WI38 (cell line): ENCODE results near the gene IRS1.

Experiments
- H3K4me3 ChIP-seq: 2 replicates; pipeline ENCODE4 v1.5.1; 2011; ENCODE audit warnings: low read depth, mild to moderate bottlenecking, control low read depth, low read length
- CTCF ChIP-seq: IDR thresholded peaks from 2 replicates; pipeline ENCODE4 v1.5.1; 2012; ENCODE audit warnings: low read depth, mild to moderate bottlenecking, control low read depth, low read length

The IRS1 gene

GRCh38 chr2:226705965-226706364, 93.7 kb downstream of the IRS1 start:
- H3K4me3 ChIP-seq: no peak overlapping the region
- TF ChIP-seq CTCF: no peak

- TF ChIP-seq CTCF: no peak
- H3K4me3 ChIP-seq: no peak overlapping the region
Observed at GRCh38 chr2:226705133-226705886, 94.3 kb downstream of the IRS1 start.

GRCh38 chr2:226703514-226703913, 96.1 kb downstream of the IRS1 start:
- no peak overlapping the region for H3K4me3 ChIP-seq
- no peak for TF ChIP-seq CTCF

GRCh38 chr2:226702376-226702775, 97.2 kb downstream of the IRS1 start:
- no peak overlapping the region for H3K4me3 ChIP-seq
- TF ChIP-seq CTCF: no peak

GRCh38 chr2:226701052-226701451, 98.6 kb downstream of the IRS1 start:
- no peak overlapping the region for H3K4me3 ChIP-seq
- TF ChIP-seq CTCF: no peak

- no peak for TF ChIP-seq CTCF
- H3K4me3 ChIP-seq: no peak overlapping the region
Observed at GRCh38 chr2:226699321-226699720, 100.3 kb downstream of the IRS1 start.

GRCh38 chr2:226698671-226699070, 100.9 kb downstream of the IRS1 start:
- no peak for TF ChIP-seq CTCF
- H3K4me3 ChIP-seq: no peak overlapping the region
